HG03135 (cell line): ENCODE data around the gene GALNTL6.

Source experiments
- ATAC-seq: cut with Tn5 transposase; IDR thresholded peaks from one replicate; pipeline ENCODE4 v1.9.1; 2021; ENCODE audit warnings: mild to moderate bottlenecking, moderate library complexity; ENCODE audit not compliant: unreplicated experiment

The GALNTL6 gene

GRCh38 chr4:172514801-172515200, 701.6 kb downstream of the GALNTL6 start:
- ATAC-seq: no peak

- ATAC-seq: no peak
Measured at GRCh38 chr4:172515266-172515879, 702.2 kb downstream of the GALNTL6 start.

- no peak for ATAC-seq
Measured at GRCh38 chr4:172517391-172517790, 704.2 kb downstream of the GALNTL6 start.

- no peak for ATAC-seq
Measured at GRCh38 chr4:172521248-172521647, 708.0 kb downstream of the GALNTL6 start.

GRCh38 chr4:172521680-172522079, 708.5 kb downstream of the GALNTL6 start:
- ATAC-seq: no peak

GRCh38 chr4:172543249-172543648, 730.0 kb downstream of the GALNTL6 start:
- ATAC-seq: no peak

- ATAC-seq: peak; percentile 82
Measured at GRCh38 chr4:172546782-172547181, 733.6 kb downstream of the GALNTL6 start.

- no peak for ATAC-seq
Measured at GRCh38 chr4:172547724-172548123, 734.5 kb downstream of the GALNTL6 start.

GRCh38 chr4:172553216-172553615, 740.0 kb downstream of the GALNTL6 start:
- ATAC-seq: no peak

GRCh38 chr4:172554588-172554987, 741.4 kb downstream of the GALNTL6 start:
- ATAC-seq: no peak

- ATAC-seq: no peak
Measured at GRCh38 chr4:172555725-172556124, 742.5 kb downstream of the GALNTL6 start.

GRCh38 chr4:172573899-172574298, 760.7 kb downstream of the GALNTL6 start:
- ATAC-seq: no peak

- no peak for ATAC-seq
Measured at GRCh38 chr4:172578712-172579111, 765.5 kb downstream of the GALNTL6 start.

GRCh38 chr4:172584816-172585215, 771.6 kb downstream of the GALNTL6 start:
- no peak for ATAC-seq

GRCh38 chr4:172596206-172596605, 783.0 kb downstream of the GALNTL6 start:
- ATAC-seq: no peak

GRCh38 chr4:172599554-172599953, 786.4 kb downstream of the GALNTL6 start:
- no peak for ATAC-seq

- ATAC-seq: no peak
Measured at GRCh38 chr4:172601195-172601594, 788.0 kb downstream of the GALNTL6 start.

- no peak for ATAC-seq
Measured at GRCh38 chr4:172619218-172619617, 806.0 kb downstream of the GALNTL6 start.

GRCh38 chr4:172619798-172620197, 806.6 kb downstream of the GALNTL6 start:
- no peak for ATAC-seq

GRCh38 chr4:172628263-172628662, 815.1 kb downstream of the GALNTL6 start:
- ATAC-seq: no peak

GRCh38 chr4:172630280-172630679, 817.1 kb downstream of the GALNTL6 start:
- ATAC-seq: no peak

- no peak for ATAC-seq
Measured at GRCh38 chr4:172631832-172632231, 818.6 kb downstream of the GALNTL6 start.

- ATAC-seq: no peak
Measured at GRCh38 chr4:172648471-172648870, 835.3 kb downstream of the GALNTL6 start.
